ENCODE measurements around the gene TLCD1.
A peak's percentile ranks its signal among the peaks of the same experiment; 100 is the strongest.
"Not testable (repeated sequence)": the region's sequence is repeated elsewhere in the genome, so short reads cannot be mapped to it uniquely, and the experiment has no call there.

The TLCD1 gene

GRCh38 chr17:28746611-28747050 lies 20.6 kb upstream of the TLCD1 start:
- DNase-seq, result peak; percentile 64

DNA sequence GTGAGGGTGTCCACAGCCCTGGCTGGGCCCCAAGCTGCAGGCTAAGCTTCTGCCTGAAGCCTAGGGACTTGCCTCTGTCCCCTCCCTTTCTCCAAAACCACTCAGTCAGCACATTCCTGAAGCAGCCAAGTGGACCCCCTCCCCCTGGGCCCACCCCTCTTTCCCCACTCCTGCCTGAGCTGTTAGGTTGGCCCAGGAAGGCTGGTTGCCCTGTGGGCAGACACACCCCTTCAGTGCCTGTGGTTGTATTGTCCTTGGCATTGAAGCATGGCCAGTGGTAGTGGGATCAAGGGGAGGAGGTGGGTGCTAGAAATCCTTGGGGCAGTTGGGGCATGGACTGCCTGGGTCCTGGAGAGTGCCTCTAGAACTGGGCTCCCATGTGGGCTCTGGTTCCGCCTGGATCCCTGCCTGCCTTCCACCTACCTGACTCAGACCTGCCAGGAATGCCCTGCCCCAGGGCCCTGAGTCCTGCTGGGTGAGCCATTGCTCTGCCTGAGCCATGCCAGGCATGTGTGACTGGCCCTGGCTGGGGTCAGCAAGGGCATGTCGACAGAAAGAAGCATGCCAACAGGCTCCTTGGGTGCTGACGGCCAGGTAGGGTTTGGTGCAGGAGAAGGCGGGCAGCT lies 19.9 kb upstream of the TLCD1 start:
- DNase-seq, result no peak

- peak; percentile 28 for DNase-seq
These were observed 19.1 kb upstream of the TLCD1 start for GRCh38 chr17:28744972-28745785.

DNA sequence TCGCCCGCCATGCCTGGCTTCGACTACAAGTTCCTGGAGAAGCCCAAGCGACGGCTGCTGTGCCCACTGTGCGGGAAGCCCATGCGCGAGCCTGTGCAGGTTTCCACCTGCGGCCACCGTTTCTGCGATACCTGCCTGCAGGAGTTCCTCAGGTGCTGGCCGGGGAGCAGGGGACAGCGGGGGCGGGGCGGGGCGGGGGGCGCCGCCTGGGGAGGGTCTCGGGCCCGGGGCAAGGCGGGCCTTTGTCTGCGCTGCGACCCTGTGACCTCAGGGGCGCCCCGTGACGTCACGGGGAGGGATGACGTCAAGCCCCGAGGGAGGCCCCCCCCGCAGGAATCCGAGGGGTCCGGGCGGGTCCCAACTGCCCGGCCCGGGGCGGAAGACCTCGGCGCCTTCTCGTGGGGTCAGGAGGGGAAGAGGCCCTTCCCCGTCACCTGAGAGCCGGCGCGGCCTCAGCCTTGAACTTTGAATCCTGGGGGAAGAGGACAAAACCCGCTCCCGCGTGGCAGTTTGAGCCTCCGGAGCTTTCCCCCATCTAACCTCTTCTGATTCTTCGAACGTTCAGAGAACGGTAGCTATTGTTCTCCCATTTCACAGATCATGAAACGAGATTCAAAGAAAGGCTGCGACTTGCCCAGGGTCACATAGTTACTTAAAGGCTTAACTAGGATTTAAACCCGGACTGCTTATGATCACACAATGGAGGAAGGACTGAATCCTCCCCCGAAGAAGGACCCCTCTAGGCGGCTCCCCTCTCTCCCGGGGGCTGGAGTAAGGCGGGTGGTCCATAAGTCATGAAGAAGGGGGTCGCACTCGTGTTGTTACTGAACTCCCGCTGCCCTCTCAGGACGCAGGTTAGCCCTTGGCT lies 18.3 kb upstream of the TLCD1 start:
- DNase-seq, result peak; percentile 16

GRCh38 chr17:28743243-28744103 lies 17.4 kb upstream of the TLCD1 start, which contains the start of gene TRAF4:
TSS of gene TRAF4 (plus strand) at chr17:28744011. CDS start at chr17:28744113, 102 bp downstream.
- DNase-seq, result peak; percentile 78

- DNase-seq, result no peak
These were observed 15.6 kb upstream of the TLCD1 start for GRCh38 chr17:28741358-28742349.

DNA sequence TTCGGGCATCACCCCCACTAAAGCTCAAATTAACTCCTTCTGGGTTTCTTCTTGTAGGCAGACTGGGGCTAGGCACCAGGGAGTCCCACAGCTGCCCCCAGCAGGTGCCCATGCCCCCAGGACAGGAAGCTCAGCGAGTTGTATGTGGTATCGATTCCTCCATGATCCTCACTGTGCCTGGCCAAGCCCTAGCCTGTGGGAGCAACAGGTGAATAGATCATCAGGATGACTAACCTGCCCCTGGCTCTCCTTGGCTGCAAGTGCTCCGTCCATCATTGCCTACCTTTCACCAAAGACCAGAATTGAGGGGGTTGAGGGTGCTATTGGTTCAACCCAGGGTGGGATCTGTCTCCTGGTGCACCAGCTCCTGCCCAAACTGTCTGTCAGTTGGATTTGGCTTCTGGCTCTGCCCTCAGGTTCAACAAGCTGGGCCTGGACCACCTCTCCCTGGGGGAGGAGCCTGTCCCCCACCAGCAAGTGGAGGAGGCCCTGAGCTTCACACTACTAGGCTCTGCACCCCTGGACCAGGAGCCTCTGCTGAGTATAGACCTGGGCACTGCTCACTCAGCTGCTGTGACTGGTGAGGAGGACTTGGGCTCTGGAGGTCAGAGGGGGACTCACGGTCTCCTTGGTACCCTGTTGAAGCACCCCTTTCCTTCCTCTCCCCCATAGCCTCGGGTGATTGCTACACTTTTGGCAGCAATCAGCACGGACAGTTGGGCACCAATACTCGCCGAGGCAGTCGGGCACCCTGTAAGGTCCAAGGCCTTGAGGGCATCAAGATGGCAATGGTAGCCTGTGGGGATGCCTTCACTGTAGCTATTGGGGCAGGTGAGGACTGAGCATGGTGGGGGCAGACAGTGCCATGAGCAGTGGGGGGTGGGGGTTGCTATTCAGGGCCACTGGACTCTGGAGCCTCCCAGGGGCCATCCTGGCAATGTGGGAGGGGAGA lies 14.6 kb upstream of the TLCD1 start:
- DNase-seq, result no peak

DNA sequence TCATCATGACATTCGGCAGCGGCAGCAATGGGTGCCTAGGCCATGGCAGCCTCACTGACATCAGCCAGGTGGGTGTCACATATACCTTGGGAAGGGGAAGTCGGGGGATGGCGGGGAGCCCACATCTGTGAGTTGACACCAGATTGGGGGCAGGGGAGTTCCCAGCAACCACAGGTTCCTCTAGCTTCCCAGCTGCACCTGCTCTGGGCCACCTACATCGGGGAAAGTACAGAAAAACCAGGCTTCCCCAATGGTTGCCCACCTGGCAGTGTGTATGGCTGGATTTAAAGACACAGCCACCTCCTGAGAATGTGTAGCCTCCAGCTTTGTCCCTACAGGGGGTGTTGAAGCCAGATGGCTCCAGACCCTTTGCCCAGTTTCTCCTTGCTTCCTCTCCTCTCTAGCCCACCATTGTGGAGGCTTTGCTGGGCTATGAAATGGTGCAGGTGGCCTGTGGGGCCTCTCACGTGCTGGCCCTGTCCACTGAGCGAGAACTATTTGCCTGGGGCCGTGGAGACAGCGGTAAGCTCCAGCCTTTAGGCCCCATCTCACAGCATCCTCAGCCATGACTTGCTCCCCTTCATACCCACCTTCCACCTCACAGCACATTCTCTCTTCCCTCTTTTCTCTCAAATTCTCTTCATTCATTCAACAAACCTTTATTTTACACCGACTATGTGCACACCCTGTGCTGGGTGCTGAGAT lies 12.8 kb upstream of the TLCD1 start:
- DNase-seq, result no peak

DNA sequence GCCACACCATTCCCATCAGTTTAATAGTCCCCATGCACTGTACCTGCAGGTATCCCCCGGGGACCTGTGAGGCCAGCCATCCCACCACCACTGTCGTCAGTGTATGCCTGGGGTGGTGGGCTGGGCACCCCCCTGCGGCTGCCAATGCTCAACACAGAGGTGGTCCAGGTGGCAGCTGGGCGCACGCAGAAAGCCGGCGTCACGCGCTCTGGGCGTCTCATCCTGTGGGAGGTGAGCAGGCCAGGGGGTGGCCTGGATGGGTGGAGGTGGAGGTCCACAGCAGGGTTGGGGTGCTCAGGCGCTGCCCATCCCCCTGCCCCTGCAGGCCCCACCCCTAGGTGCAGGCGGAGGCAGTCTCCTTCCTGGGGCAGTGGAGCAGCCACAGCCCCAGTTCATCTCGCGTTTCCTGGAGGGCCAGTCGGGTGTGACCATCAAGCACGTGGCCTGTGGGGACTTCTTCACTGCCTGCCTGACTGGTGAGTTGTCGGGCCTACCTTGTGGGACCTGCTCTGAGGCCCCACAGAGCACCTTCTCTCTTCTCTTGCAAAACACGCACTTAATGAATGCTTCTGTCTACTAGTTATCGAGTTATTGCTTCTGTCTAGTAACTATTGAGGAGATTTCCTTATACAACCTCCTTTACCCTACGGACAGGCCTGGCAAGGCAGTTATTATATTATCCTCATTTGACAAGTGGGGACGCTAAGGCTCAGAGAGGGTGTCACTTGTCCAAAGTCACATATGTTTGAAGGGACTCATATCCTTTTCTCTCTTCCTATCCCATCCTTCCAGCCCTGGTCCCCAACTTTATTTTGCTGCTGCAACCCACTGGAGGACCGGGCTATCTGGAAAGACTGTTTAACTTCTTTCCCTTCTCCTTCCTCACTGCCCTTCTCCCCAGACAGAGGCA lies 12.0 kb upstream of the TLCD1 start:
- no peak for DNase-seq

- no peak for DNase-seq
These were observed 11.3 kb upstream of the TLCD1 start for GRCh38 chr17:28737316-28737715.

- DNase-seq, result not testable (repeated sequence)
These were observed 10.1 kb upstream of the TLCD1 start for GRCh38 chr17:28735913-28736769.

DNA sequence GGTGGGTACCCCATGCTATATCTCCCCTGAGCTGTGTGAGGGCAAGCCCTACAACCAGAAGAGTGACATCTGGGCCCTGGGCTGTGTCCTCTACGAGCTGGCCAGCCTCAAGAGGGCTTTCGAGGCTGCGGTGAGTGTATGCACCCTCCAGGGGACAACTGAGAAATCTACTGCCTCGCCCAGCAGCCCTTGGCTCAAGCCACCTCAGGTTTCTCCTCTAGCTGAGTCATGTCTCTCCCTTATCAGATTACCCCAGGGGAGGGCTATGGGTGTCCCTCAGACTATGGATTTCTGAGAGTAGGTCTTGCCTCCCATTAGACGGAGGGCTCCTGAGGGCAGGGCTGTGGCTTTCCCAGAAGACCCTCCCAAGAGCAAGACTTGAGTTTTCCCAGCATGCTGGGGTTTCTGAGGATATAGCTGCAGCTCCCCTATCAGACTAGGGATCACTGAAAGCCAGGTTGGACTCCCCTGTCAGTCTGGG lies 9.2 kb upstream of the TLCD1 start:
- no peak for DNase-seq

- no peak for DNase-seq
These were observed 8.7 kb upstream of the TLCD1 start for GRCh38 chr17:28734712-28735241.

DNA sequence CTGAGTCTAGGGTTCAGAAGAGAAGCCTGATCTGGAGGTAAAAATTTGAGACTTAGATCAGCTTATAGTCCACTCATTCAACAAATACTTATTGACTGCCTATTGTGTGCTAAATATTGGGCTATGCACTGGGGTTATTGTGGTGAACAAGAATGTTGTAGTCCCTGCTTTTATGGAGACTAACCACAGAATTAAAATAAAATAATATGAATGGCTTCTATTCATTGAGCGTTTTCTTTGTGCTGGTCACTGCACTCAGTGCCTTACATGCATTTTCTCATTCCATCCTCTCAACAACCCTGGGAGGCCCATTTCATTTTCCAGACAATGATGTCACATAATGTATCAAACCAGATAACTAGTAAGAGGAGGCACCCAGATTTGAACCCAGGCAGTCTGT lies 7.3 kb upstream of the TLCD1 start:
- DNase-seq, result no peak

DNA sequence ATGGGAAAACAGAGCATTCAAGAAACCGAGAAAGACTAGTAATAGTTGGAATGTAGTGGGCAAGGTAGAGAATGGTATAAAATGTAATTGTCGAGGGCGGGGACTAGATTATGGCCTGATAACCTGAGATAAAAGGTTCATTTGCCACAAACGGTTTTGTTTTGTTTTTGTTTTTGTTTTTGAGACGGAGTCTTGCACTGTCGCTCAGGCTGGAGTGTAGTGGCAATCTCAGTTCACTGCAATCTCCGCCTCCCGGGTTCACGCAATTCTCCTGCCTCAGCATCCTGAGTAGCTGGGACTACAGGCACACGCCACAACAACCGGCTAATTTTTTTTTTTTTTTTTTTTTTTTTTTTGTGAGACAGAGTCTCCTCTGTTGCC lies 3.9 kb upstream of the TLCD1 start:
- no peak for DNase-seq

DNA sequence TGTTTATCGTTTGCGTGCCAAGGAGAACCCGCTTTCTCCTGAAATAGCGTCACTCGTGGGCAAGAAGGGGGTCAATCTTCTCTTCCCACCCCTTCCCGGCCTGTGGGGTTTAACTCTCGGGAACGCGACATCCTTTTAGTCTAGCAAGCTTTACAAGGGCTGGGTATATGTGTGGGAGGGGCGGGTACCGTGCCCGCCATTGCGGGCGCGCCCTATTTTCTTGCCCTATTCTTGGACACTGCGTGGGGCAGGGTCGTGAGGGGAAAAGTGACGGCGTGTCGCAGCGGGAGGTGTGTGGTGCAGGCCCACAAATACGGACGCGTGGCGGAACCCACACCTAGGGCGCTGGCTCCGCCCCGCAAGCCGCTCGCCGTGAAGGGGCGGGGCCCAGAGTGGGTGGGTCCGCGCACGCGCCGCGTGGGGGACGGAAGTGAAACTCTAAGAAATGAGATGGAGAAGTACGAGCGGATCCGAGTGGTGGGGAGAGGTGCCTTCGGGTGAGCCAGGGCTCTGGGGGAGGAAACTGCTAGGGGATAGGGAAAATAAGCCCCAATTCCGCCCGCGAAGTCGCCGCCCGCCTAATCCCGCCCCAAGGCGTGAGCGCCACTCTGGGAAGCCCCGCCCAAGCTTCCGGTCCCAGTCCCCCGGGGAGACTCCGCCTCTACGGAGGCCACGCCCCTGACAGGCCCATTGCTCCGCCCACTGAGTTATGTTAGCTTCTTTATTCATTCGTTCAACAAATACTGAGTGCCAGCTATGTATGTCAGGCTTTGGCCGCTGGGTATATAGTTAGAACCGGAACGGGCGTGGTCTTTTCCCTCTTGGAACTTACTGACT lies 2.5 kb upstream of the TLCD1 start, which contains the start of gene NEK8:
Gene NEK8 (plus strand): TSS at position 425 of the 837 bp plus-strand sequence. CDS start 26 bp downstream, at position 451.
- DNase-seq, result peak; percentile 81
